GM12872 (cell line): ENCODE measurements around the gene ADGRG7.

ENCODE experiments used
- CTCF ChIP-seq: IDR thresholded peaks from 3 replicates; pipeline ENCODE4 v1.5.1; 2011; ENCODE audit warnings: low read depth, mild to moderate bottlenecking, low read length, moderate library complexity; ENCODE audit not compliant: insufficient read depth

Gene ADGRG7

GRCh38 chr3:100609305-100609704 lies at the start of gene ADGRG7:
TSS of gene ADGRG7 (plus strand) at chr3:100609601. CDS start at chr3:100609857, 256 bp downstream.
- TF ChIP-seq CTCF, result no peak

GRCh38 chr3:100560426-100560825 lies 49.0 kb upstream of the ADGRG7 start:
- no peak for TF ChIP-seq CTCF

GRCh38 chr3:100561459-100562158 lies 47.8 kb upstream of the ADGRG7 start:
- no peak for TF ChIP-seq CTCF

GRCh38 chr3:100562224-100562857 lies 47.1 kb upstream of the ADGRG7 start:
- no peak for TF ChIP-seq CTCF

- TF ChIP-seq CTCF, result no peak
These were observed 46.2 kb upstream of the ADGRG7 start for GRCh38 chr3:100563228-100563627.

GRCh38 chr3:100563652-100564211 lies 45.7 kb upstream of the ADGRG7 start:
- no peak for TF ChIP-seq CTCF

GRCh38 chr3:100570811-100571210 lies 38.6 kb upstream of the ADGRG7 start:
- TF ChIP-seq CTCF, result no peak
